ENCODE results near the gene TMEM266.
A peak's percentile ranks its signal among the peaks of the same experiment; 100 is the strongest.
"Not testable (repeated sequence)": the region's sequence is repeated elsewhere in the genome, so short reads cannot be mapped to it uniquely, and the experiment has no call there.

Gene TMEM266, protein sequence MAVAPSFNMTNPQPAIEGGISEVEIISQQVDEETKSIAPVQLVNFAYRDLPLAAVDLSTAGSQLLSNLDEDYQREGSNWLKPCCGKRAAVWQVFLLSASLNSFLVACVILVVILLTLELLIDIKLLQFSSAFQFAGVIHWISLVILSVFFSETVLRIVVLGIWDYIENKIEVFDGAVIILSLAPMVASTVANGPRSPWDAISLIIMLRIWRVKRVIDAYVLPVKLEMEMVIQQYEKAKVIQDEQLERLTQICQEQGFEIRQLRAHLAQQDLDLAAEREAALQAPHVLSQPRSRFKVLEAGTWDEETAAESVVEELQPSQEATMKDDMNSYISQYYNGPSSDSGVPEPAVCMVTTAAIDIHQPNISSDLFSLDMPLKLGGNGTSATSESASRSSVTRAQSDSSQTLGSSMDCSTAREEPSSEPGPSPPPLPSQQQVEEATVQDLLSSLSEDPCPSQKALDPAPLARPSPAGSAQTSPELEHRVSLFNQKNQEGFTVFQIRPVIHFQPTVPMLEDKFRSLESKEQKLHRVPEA

GRCh38 chr15:76059320-76060117, at the start of gene TMEM266:
Gene TMEM266, plus strand, starts transcription at chr15:76059985. Its CDS starts 74,279 bp downstream, at chr15:76134264.
- peak; percentile 3 for DNase-seq

- DNase-seq, result no peak
Measured at GRCh38 chr15:76010613-76011012, 49.2 kb upstream of the TMEM266 start.

GRCh38 chr15:76011627-76012551, 47.9 kb upstream of the TMEM266 start, which contains the start of gene NRG4:
Gene NRG4, minus strand, starts transcription at chr15:76012424. Its CDS starts 1,194 bp downstream, at chr15:76011230.
- no peak for DNase-seq

DNA sequence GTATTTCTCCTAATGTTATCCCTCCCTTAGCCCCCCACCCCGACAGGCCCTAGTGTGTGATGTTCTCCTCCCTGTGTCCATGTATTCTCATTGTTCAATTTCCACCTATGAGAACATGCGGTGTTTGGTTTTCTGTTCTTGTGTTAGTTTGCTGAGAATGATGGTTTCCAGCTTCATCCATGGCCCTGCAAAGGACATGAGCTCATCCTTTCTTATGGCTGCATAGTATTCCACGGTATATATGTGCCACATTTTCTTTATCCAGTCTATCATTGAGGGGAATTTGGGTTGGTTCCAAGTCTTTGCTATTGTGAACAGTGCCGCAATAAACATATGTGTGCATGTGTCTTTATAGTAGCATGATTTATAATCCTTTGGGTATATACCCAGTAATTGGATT, 46.3 kb upstream of the TMEM266 start:
- not testable (repeated sequence) for DNase-seq

- DNase-seq, result no peak
Measured at GRCh38 chr15:76024021-76024768, 35.6 kb upstream of the TMEM266 start.

GRCh38 chr15:76032046-76032445, 27.7 kb upstream of the TMEM266 start:
- DNase-seq, result no peak

GRCh38 chr15:76033438-76033837, 26.3 kb upstream of the TMEM266 start:
- no peak for DNase-seq

DNA sequence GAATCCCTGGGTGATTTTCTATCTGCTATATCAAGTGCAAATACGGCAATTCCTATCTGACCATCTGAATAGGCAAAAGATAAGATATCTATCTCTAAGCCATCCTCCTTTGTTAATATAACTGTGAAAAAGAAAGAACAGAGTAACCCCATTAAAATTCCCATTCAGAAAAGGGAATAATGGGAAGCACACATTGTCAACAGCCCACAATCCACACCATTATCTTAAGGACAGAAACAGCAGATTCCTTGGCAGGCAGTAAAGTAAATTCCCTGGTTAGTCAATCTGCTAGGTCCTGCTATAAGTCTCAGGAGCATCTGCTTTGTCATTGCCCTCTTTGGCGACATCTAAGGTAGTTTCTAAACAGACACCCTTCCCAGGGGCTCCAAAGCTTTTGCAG, 25.7 kb upstream of the TMEM266 start:
- no peak for DNase-seq

- DNase-seq, result no peak
Measured at GRCh38 chr15:76035593-76035992, 24.2 kb upstream of the TMEM266 start.

DNA sequence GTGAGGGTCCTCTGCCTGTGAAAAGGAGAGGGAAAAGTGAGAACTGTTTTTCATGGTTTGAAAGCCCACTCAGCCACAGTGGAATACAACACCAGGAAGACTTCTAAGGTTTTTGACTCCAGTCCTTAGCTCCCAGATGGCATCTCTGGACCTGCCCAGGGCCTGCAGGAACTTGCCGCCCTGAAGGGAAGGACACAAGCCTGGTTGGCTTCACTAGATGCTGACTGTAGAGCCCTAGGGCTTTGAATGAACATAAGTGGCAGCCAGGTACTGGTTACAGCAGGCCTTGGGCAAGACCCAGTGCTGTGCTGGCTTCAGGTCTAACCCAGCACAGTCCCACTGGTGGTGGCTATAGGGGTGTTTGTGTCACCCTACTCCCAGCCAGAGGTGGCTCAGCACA, 21.3 kb upstream of the TMEM266 start:
- no peak for DNase-seq

GRCh38 chr15:76054201-76054600, 5.6 kb upstream of the TMEM266 start:
- DNase-seq, result not testable (repeated sequence)

DNA sequence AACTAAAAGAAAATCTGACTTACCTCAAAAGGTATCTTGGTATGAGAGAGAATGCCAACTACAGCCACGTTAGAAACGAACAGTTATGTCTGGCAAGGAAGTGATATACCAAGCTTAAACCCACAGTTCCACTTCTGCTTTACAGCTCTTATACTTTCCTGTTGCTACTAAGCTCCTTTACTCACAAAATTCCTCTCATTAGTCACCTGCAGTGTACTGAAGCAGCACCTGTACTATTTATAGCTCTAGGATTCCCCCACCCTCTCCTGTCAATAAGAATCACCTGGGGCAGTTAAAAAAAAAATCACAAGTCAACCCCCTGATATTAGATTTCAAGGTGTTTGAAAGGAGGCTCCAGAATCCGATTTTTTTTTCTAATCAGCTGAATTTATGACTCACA, 2.9 kb upstream of the TMEM266 start:
- peak; percentile 5 for DNase-seq

- peak; percentile 26 for DNase-seq
Measured at GRCh38 chr15:76057332-76058000, 2.3 kb upstream of the TMEM266 start.

GRCh38 chr15:76058714-76059319, 968 bp upstream of the TMEM266 start:
- DNase-seq, result peak; percentile 23

DNA sequence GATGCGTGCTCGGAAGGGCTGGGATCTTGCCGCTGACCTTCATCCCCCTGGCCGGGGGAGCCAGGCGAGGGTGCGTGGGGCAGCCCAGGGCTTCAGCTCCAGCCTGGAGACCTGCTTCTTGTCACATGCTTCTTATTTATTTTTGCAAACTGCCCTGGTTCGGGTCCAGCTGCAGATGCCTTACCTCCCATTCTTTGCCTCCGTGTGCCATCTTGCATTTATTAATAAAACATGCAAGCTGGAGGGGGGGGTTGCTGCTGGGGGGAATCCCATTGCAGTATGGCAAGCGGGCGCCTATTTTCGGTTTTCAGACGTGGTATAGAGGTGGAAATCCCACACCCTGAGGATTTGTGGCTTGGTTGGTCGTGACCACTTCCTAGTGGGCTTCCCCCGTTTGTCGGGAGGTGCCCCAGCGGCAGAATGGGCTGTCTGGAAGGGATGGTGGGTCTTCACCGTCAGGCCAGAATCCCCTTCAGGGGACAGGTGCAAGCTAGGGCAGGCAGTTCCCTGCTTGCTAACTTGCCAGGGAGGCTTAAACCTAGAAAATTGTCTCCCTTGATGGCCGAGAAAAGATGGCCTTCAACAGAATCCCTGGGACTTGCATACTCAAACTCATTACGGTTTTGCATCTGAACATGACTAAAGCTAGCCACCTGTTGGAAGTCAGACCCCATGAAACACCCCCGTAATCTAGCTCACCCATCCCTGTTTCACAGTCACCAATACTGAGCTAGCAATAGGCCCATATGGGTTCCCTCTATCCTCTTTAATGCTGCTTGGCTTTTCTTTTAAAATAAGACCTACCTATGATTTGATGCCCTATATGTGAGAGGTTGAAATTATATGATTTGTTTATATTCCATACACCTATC, 569 bp downstream of the TMEM266 start:
- DNase-seq, result no peak

DNA sequence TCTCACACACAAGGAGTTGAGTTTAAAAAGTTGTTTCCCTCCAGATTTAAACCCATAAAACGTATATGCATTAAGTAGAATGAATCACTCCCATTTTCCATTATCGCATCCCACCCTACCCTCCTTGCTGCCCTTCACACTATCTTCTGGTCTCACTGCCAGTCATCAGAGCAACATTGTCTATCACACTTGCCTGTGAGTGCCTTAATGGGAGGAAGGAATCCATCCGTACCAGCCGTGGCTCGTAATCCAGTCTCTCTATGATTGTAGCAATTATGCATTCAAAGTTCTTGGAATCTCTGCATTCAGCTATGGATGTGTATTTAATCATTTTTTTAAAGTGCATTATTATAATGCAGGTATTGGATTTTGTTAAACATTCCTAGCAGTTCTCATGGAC, 1.9 kb downstream of the TMEM266 start:
- no peak for DNase-seq

- peak; percentile 2 for DNase-seq
Measured at GRCh38 chr15:76062286-76062685, 2.5 kb downstream of the TMEM266 start.

DNA sequence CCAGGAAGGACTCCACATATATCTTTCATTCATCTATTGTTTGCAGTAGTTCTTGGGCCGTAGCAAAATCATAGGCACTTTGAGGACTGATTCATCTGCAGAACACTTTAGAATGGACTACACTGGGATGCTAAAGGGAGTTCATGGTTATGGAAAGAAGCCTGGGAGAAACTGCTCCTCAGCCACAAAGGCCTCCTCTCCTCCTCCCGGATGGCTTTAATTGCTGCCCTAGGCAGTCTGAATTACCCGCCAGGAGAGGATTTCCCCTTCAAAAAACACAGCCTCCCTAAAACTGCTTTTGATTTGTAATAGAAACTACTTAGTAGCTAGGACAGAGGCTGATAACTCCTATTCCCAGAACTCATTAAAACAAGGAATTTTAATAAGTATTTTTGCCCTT, 4.6 kb downstream of the TMEM266 start:
- no peak for DNase-seq

DNA sequence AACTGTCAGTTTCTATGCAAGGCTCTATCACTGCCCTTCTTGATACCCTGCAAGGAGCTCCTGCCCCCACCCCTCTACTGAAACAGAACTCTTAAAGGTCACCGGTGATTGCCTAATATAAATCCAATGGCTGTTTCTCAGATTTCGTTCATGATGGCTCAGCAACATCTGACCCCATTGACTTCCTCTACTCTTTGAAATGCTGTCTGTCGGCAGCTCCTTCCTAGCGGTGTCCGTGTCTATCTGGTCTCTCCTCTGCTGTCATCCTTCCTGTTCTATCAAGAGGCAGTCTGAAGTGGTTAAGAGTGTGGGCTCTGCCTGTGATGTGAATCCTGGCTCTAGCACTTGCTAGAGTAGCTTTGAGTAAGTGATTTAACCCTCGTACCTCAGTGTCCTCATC, 5.5 kb downstream of the TMEM266 start:
- no peak for DNase-seq

DNA sequence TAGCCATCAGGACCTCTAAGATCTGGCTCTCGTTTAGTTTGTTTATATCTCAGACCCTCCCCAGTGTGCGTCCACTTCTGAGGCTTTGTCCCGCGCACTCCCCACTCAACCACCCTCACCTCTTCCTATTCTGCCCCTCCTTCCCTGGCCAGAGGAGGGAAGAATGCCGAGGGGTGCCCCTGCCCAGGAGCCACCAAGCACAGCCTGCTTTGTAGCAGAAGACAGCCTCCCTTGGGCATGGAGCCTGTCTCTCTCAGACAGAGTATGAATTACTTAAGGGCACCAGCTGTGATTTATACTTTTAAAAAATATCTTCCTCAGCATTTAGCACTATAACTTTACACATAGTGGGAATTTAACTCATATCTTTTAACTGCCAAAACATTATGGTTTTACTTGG, 6.0 kb downstream of the TMEM266 start:
- DNase-seq, result no peak
